ENCODE results near the gene CERS6. TPM values are rescaled to one million over a fixed set of nuclear protein-coding genes. Genes with fewer than 3 reads are reported as not detected.

The CERS6 gene
- total RNA-seq, 4 donors from 2014 or later, result 53.7 to 78.3 (median 63.8) TPM

DNA sequence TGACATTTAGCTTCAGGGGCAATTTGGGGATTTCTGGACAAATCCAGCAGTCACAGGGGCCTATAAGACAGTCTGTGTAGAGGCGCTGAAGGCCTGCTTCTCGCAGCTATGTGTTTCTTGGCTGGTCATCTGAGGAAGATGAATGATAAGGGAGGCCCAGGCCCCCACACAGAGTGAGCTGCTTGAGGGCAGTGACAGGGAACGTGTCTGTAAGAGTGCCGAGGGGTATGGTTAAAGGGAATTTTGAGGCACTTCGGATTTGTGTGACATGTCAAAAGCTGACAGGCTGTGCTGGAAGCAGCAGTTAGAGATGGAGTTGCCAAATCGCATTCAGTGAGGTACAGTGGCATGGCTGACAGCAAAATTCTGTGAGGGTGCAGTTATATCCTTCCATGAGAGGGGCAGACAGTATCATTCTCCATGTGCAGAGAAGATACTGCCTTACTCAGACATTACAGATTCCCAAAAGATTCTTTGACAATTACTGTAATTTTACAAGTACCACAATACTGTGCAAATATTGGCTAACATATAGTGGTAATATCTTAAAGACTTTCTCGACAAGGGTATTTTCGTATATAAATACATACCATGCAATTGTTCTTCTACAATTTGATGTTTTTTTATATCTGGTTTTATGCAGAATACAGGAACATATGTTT is 74.0 kb downstream of the CERS6 start:
- intact Hi-C loops (cut with DNase I; ENCODE audit: low total_unique reads), result no loop called here

DNA sequence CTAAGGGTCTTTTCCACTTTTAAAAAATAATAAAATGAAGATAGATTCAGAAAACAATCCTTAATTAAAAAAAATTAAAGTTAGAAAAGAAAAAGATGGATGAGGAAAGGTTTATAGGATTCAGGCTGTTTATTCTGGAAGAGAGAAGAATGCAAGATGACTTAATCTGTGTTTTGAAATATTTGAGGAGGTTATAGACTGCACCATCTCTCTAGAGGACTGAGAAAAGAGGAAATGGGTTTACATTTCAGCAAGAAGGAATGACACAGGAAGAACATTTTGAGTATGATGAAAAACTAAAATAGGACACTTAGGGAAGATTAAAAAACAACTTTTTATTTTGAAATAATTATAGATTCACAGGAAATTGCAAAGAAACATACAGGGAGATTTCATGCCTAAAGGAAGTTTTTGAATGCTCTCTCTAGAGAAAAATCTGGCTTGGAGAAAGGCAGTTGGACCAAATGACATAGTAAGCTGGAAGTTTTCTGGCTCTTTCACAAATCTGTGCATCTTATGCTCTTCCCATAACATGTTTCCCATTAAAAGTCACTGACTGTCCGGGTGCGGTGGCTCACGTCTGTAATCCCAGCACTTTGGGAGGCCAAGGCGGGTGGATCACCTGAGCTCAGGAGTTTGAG is 75.0 kb downstream of the CERS6 start:
- intact Hi-C loops (cut with DNase I; ENCODE audit: low total_unique reads), result no loop called here
- no peak for DNase-seq (ENCODE audit: low spot score in 2 of 2)
- TF ChIP-seq POLR2A (IDR thresholded peaks at IDR 0.05), result no peak
- TF ChIP-seq, protein P1, sequence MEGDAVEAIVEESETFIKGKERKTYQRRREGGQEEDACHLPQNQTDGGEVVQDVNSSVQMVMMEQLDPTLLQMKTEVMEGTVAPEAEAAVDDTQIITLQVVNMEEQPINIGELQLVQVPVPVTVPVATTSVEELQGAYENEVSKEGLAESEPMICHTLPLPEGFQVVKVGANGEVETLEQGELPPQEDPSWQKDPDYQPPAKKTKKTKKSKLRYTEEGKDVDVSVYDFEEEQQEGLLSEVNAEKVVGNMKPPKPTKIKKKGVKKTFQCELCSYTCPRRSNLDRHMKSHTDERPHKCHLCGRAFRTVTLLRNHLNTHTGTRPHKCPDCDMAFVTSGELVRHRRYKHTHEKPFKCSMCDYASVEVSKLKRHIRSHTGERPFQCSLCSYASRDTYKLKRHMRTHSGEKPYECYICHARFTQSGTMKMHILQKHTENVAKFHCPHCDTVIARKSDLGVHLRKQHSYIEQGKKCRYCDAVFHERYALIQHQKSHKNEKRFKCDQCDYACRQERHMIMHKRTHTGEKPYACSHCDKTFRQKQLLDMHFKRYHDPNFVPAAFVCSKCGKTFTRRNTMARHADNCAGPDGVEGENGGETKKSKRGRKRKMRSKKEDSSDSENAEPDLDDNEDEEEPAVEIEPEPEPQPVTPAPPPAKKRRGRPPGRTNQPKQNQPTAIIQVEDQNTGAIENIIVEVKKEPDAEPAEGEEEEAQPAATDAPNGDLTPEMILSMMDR (IDR thresholded peaks at IDR 0.05), result no peak
- whole genome bisulfite sequencing, 2 donors, result 66 to 81% methylated on average over 4 of the region's 4 CpGs
- H3K4me3 ChIP-seq (ENCODE audit: low read depth, poor library complexity, severe bottlenecking), result no peak overlapping the region

More for the DNA sequence above, 74.0 kb downstream of the CERS6 start:
- DNase-seq (ENCODE audit: low spot score in 2 of 2), result no peak
- H3K4me3 ChIP-seq (ENCODE audit: low read depth, poor library complexity, severe bottlenecking), result no peak overlapping the region
- TF ChIP-seq POLR2A (IDR thresholded peaks at IDR 0.05), result no peak
- TF ChIP-seq, protein P1 (IDR thresholded peaks at IDR 0.05), result no peak
- 77 to 79% methylated on average over 8 of the region's 8 CpGs for WGBS, 2 donors

DNA sequence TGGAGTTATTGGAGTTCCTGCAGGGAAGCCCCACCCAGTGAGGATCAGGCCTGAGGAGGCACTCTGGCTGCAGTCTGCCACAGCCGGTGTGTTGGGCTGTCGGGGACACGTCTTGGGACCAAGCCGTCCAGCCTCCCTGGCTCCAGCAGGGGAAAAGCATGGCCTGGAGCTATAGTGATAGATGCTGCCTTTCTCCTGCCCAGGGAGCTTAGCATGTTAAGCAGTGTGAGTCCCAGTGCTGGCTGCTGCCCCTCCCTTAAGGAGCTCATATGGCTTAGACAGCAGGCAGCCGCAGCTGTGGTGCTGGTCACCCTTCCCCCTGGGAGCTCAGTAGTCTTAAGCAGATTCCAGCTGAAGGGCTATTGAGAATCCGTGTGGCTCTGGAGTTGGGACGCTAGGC is 78.9 kb downstream of the CERS6 start:
- TF ChIP-seq POLR2A (IDR thresholded peaks at IDR 0.05), result no peak
- TF ChIP-seq, protein P1 (IDR thresholded peaks at IDR 0.05), result no peak
- no peak overlapping the region for H3K4me3 ChIP-seq (ENCODE audit: low read depth, poor library complexity, severe bottlenecking)
- intact Hi-C loops (cut with DNase I; ENCODE audit: low total_unique reads), result no loop called here
- DNase-seq (ENCODE audit: low spot score in 2 of 2), result no peak
- 87 to 94% methylated on average over 6 to 7 of the region's 7 CpGs for whole genome bisulfite sequencing, 2 donors

DNA sequence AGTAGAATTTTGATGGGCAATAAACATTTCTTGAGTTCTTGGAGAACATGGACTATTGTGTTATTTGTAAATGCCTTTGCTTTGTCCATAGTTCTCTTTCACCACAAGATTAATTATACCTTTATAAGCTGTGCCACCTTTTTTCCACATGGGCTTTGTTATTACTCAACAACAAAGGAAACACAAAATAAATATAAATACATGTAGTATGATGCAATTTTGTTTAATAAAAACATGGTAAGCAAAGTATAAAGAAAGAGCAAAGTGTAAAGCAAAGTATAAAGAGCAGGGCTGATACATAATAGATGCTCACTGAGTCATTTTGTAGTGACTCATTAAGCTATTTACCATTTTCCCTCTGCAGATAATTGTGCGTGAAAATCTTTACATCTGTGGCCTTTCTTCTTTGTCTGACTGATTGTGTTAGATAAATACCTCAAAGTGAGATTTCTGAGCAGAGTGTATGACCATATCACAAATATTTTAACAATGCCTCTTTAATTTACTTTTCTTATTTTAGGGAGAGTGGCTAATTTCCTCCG is 80.9 kb downstream of the CERS6 start:
- 71 to 81% methylated on average over 2 of the region's 2 CpGs for WGBS, 2 donors
- intact Hi-C loops (cut with DNase I; ENCODE audit: low total_unique reads), result no loop called here
- H3K4me3 ChIP-seq (ENCODE audit: low read depth, poor library complexity, severe bottlenecking), result no peak overlapping the region
- TF ChIP-seq, protein P1 (IDR thresholded peaks at IDR 0.05), result no peak
- no peak for TF ChIP-seq POLR2A (IDR thresholded peaks at IDR 0.05)
- no peak for DNase-seq (ENCODE audit: low spot score in 2 of 2)

DNA sequence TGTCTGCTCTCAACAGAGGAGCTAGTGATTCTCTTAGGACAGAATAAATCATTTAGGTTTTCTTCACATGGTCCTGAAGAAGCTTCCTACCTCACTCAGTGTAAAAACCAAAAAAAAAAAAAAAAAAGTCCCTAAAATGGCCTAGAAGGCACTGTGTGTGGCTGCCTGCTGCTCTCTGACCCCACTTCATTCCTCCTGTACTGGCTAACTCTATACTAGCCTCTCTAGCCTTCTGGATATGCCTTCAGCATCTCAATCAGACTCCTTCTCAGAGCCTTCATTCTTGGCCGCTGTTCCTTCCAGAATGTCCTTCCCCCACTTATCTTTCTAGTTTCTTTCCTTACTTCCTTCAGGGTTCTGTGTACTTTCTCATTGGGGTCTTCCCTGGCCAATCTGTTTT is 82.1 kb downstream of the CERS6 start:
- WGBS, 2 donors, result 96 to 100% methylated on average over 1 of the region's 1 CpG
- H3K4me3 ChIP-seq (ENCODE audit: low read depth, poor library complexity, severe bottlenecking), result no peak overlapping the region
- intact Hi-C loops (cut with DNase I; ENCODE audit: low total_unique reads), result no loop called here
- TF ChIP-seq, protein P1 (IDR thresholded peaks at IDR 0.05), result no peak
- TF ChIP-seq POLR2A (IDR thresholded peaks at IDR 0.05), result no peak
- no peak for DNase-seq (ENCODE audit: low spot score in 2 of 2)
